ENCODE data around the gene LRP2.

DNA sequence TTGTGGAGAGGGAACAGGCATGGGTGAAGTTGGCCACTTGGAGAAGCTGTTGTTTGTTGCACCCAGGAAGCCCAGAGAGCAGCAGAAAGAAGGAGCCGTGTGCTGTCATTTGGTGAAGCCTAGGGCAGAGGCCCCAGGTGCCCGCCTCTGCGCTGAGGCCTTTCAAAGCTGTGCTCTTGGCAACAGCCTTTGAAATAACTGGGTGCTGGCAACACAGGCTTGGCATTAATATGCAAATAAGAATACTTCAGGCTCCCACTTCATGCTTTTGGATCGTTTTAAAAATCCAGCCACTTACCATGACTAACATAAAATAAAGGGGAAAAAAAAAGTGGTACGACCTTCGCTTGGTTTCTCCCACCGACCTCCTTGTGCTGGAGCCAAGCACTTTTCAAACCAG, 251.9 kb downstream of the LRP2 start:
- TF ChIP-seq, protein P1, sequence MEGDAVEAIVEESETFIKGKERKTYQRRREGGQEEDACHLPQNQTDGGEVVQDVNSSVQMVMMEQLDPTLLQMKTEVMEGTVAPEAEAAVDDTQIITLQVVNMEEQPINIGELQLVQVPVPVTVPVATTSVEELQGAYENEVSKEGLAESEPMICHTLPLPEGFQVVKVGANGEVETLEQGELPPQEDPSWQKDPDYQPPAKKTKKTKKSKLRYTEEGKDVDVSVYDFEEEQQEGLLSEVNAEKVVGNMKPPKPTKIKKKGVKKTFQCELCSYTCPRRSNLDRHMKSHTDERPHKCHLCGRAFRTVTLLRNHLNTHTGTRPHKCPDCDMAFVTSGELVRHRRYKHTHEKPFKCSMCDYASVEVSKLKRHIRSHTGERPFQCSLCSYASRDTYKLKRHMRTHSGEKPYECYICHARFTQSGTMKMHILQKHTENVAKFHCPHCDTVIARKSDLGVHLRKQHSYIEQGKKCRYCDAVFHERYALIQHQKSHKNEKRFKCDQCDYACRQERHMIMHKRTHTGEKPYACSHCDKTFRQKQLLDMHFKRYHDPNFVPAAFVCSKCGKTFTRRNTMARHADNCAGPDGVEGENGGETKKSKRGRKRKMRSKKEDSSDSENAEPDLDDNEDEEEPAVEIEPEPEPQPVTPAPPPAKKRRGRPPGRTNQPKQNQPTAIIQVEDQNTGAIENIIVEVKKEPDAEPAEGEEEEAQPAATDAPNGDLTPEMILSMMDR (IDR thresholded peaks at IDR 0.05): no peak
- TF ChIP-seq POLR2A (IDR thresholded peaks at IDR 0.05) (no peak), POLR2AphosphoS5 (IDR thresholded peaks at IDR 0.05) (no peak), EP300 (IDR thresholded peaks at IDR 0.05) (no peak)

All from gastroesophageal sphincter (tissue), 3 donors.